GM23248 (cell line): Measurements from ENCODE around the gene STX4.

Experiments used
- EZH2 ChIP-seq: fragments of 200-600 bp; sonication (generic); IDR thresholded peaks from 2 replicates; pipeline ENCODE4 v1.6.1; 2018; ENCODE audit warnings: antibody characterized with exemption, mild to moderate bottlenecking; ENCODE audit not compliant: insufficient read depth, poor library complexity, severe bottlenecking
- EZH2phosphoT487 ChIP-seq: fragments of 200-600 bp; sonication (generic); IDR thresholded peaks from 2 replicates; pipeline ENCODE4 v1.6.1; 2018; ENCODE audit warnings: antibody characterized with exemption, moderate library complexity, mild to moderate bottlenecking, low read depth; ENCODE audit not compliant: insufficient read depth

- no peak for TF ChIP-seq EZH2
- no peak for TF ChIP-seq EZH2phosphoT487
Observed at GRCh38 chr16:31064882-31065461, 31.6 kb downstream of the STX4 start.
